Left kidney (tissue), 2 donors: Measurements from ENCODE around the gene CDH22. TPM values are rescaled to one million over a fixed set of nuclear protein-coding genes. Genes with fewer than 3 reads are reported as not detected.

Source experiments
- DNase-seq: peaks from one replicate; pipeline ENCODE4 v3.0.0-alpha.2; 2013
- polyA plus RNA-seq: library from polyadenylated mRNA; unstranded; fragments of 120-200 nt; gene quantifications from one replicate; pipeline ENCODE4 v1.2.1, GENCODE V29; 2013; ENCODE audit not compliant: insufficient read length

Gene CDH22
- polyA plus RNA-seq, 1 donor = not detected

DNA sequence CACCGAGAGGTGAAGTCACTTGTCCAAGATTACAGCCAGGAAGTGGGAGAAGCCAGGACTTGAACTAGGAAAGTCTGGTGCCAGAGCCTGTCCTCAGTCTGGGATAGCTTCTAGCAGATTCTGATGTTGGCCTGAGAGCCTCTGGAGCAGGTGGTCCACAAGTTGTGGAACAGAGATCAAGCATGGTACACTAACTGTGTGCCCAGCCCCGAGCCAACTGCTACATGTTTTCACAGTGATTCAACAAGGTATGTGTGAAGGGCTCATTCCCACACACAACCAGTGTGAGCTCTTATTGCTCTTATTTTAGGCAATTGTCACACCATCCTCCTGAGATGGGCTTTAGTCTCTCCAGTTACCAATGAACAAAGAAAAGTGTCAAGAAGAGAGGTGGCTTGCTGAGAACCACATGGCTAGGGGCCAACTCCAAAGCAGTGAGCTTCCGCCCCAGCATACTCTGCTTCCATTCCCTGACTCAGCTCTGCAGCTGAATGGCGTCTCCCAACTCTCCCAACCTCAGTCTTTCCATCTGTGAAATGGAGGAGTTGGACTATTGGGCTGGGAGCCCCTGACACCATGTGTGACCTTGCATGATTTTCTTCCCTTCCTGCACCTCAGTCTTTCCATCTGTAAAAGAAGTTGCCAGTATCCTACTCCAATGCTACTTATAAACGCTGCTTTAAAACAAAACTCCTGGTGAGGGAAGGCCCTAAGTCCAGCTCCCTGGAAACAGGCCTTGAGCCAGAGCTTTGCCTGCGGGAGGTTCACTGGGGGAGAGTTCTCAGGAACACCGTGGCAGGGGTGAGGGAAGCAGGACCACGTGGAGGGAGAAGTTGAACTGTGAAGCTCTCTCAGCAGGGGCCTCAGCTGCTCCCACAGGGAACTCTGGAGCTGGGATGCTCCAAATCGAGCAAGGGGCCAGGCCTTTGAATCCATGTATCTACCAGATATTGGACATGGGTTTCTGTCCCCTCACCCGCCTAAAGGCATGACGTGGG lies 40.9 kb downstream of the CDH22 start:
- no peak for DNase-seq

DNA sequence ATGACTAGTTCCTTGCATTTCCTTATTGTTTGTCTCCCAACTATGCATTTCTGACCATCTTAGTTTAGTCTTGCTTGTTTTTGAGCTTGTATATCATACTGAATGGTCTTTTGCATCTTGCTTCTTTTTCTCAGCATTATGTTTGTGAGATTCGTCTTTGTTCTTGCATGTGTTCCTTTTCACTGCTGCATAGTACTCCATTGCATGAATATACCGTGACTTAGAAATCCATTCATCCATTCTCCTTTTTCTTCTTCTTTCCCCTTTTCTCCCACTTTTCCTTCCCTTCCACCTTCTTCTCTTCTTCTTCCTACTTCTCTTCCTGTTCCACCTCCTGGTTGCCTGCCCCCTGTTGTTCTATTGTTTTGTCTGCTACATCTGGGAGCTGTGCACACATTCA lies 42.8 kb downstream of the CDH22 start:
- no peak for DNase-seq

DNA sequence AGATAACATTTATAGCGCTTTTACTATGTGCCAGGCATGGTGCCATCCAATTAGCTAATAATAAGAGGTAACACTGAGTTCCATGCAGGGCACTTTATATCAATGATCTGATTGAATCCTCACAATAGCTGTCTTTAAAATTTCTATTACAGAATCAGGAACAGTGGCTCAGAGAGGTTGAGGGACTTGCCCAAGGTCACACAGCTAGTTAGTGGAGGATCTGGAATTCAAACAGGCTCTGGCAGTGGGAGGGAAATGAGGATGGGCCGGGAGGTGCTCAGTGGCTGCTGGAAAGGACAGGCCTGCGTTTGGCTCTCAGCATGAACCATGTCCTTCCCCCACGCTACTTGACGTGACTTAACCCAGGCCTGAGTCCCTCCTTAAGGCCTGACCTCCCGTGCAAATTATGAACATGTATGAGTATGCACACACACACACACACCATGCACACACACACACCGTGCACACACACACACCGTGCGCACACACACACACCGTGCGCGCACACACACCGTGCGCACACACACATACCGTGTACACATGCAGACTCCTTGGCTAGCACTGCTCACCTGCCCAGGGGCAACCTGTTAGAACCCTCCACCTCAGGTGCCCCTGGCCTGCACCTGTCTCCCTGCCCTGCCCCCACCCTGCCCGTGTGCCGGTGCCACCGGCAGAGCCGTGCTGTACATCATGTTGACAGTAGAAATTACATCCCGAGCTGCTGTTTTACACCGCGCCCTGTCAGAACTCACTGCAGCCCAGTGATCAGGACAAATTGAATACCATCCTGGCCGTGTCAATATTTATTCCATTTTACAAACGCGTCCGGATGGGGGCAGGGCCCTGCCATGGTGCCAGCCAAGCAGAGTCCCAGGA lies 43.7 kb downstream of the CDH22 start:
- no peak for DNase-seq

DNA sequence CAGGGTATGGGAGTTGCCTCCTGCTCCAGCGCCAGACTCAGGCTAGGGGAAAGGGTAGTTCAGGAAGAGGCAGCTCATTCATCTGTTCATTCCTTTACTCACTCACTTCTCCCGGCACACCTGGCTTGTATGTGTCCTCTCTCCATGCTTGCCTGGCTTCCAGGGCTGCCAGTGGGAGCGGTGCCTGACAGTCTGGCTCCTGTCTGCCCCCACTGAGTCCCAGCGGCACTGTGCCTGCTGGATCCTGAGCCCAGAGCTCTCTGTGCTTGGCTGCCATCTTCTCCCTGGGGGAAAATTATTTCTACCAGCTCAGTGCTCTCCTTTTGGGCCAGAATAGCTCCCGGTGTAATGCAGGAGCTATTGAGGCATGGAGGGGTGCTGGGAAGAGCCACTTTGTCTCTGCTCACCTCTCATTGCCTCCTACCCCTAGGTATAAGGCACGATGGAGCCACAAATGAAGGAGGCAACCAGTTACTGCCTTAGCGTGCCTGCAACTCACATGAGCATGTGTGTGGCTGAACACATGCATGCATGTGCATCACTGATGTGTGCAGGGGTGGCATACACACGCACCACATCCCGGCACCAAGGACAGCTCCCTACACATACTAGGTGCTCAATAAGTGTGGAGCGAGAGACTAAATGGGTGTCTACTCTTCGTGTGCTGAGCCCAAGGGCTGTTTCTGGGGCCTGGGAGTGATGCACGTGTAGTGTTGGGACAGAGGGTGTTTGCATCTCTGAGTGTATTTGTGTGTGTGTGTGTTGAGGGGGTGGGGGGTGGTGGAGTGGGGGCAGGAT lies 46.6 kb downstream of the CDH22 start:
- DNase-seq = no peak

DNA sequence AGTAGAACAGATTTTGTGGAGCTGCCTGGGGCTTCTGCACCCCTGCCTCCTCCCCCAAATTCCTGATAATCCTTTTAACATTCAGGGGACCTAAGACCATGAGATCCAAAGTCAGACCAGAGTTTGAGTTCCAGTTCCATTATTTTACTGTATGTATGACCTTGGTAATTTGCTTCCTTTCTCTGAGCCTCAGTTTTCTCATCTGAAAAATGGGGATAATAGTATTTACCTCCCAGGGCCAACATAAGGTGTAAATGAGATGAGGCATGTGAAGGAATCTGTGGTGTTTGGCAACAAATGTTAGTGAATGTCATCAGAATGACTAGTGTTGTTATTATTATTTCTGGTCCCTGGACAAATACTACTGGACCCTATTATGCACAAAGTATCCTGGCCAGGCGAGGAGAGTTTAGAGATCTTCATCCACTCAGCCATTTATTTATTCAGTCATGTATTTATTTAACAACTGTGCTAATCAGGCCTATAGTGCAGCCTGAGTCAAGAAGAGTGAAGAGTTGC lies 47.3 kb downstream of the CDH22 start:
- no peak for DNase-seq

DNA sequence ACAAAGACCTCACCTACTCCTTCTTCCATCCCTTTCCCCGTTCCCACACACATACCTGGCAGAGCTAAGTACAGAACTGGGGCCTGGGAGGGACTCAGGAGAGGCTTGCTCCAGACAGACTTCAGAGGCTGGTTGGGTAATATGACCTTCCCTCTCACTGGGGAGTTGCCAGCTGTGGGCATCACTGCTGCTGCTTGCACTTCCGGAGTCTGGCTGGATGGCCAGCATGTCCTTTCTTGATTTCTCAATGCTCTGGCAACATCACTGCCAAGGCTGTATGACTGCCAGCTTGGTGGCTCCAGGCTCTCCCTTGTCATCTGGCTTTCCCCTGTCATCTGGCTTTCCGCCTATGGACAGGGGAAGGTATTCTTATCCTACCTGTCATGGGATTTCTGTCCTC lies 47.8 kb downstream of the CDH22 start:
- no peak for DNase-seq

DNA sequence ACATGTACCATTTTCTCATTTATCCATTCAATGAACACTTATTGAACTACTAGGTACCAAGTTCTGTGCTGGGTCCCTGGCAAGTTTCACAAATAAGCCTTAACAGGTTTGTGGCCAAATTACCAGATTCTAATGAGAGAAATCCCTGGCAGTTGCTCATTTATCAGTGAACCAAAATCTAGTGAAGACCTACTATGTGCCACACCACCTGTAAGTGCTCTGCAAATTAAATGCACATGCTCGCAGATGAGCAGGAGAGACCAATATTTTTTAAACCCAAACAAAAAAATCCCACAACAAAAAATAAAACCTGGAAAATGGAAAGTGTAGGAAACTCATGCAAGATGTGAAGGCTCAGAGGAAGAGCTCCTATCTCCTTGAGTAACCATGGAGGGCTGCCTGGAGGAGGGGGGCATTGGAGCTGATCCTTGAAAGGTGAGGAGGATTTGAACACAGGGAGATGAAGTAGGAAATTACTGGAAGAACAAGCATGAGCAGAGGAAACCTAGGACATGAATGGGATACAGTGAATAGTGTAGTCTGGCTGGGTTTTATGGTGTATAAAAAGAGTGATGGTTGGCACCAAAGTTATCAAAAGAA lies 48.9 kb downstream of the CDH22 start:
- no peak for DNase-seq

DNA sequence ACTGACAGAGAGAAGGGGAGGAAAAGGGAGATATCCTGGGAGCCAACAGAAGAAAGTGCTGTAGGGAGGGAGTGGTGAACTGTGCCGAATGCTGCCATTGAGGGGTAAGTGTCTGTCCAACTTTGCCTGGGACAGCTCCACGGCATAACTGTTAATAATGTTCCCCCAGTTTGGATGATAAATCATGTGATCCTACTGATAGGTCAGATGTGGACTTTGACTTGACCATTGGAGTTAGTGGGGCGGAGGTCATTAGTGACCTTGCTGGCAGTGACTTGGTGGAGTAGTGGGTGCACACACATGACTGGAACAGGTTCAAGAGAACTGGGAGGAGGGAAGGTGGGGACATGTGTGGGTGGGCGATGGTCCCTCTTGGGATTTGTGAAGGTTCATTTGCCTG lies 50.4 kb downstream of the CDH22 start:
- DNase-seq = no peak

DNA sequence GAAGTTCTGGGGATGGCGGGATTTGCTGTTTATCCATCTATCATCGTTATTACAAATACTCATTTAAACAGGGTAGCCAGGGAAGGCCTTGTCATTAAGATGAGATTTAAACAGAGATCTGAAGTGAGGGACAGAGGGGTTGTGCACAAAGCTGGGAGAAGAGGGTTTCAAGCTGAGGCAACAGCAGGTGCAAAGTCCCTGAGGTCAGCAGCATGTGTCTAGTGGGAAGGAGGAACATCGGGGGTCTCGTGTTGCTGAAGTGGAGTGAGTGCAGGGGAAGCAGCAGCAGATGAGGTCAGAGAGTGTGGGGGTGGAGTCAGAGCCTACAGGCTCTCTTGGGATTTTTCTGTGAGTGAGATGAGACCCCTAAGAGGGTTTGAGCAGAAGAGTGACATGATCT lies 52.0 kb downstream of the CDH22 start:
- DNase-seq = no peak

DNA sequence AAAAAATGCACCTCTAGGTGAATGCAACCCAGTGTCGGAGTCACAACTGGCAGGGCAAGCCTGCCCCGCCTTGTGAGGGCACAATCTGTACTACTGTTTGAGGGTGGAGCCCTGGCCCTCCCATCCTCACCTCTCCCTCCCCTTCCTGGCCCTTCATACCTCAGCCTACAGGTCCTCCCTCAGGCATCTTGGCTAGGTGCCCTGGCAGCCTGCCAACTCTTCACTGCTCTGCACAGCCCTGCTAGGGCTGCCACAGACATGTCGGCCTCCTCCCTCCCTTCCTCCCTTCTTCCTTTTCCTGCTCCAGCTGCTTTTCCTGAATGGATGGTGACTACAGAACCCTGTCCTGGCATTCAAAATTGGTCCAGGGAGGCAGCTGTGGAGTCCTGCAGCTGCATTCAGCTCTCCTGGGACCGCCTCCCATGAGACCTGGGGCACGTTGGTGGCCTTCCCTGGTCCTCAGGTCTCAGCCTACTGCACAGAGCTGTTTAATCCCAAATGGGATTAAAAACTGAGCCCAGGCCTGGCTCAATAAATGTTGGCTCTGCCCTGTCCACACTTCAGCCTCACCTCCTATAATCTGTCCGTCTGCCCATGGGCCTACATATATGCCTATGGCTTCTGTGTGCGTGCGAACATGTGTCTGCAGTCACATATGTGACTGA lies 52.7 kb downstream of the CDH22 start:
- DNase-seq = peak; percentile 36

DNA sequence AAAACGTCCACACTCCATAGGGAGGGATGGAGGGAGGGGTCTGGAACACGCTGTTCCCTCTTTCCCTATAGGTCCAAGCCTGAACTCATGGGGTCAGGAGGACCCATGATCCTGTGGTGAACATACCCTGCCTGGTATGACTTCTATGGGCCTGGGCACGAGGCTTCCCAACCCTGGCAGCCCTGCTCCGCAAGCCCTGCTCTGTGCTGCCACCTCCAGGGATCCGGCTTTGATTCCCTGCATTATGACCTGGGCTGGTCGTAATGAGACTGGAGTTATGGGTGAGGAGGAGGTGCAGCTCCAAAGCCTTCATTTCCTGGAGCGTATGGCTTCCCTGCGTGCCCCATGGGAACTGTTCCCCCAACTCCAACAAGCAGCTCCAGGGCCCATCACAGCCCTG lies 54.9 kb downstream of the CDH22 start:
- DNase-seq = no peak

DNA sequence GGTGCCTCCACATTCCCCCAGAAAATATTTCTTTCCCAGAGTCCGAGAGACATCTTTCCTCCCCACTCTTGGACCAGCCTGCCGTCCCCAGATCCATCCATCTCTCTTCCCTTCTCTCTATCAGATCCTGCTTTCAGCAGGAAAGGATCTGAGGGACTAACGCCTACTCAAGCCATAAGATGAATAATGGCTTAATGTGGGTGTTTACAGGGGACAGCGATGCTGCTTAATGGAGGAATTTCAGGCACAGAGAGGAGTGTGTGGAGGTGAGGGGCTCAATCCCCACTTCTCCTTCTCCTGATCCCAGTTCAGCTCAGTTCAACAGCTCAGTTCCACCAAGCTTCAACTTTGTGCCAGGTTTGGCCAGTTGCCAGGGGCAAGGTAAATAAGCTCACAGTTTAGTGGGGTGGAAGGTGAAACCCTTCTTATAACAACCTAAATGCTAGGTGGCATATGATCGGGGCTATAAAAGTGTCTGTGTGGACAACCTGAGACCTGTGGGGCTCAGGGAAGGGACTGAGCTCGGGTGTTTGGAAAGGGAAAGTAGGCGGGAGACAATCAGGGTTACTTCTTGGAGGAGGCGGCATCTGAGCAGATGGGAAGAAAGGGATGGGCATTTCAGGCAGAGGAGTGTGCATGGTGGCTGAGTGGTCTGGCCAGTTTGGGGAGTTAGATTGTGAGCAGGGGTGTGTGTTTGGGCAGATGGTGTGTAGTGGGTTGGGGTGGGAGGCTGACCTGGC lies 55.8 kb downstream of the CDH22 start:
- DNase-seq = no peak

DNA sequence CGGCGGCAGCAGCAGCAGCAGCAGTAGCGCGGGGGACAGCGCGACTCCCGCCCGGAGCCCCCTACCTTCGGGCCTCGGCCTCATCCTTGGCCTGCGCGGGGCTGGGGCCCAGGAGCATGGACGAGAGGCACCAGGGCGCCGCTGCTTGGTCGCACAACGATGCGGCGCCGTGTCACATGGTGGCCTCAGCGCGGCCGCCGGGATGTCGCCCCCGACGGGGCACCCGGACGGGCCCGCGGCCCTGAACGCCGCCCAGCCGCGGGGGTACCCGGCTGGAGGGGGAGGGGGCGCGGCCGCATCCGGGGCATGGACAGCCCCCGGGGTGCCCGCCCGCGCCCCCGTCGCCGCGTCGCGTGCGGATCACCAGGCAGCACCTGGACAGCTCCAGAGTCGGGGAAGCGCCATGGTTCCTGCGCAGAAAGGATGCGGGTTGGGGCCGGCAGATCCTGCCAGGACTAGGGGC lies 57.1 kb downstream of the CDH22 start:
- DNase-seq = peak; percentile 13

DNA sequence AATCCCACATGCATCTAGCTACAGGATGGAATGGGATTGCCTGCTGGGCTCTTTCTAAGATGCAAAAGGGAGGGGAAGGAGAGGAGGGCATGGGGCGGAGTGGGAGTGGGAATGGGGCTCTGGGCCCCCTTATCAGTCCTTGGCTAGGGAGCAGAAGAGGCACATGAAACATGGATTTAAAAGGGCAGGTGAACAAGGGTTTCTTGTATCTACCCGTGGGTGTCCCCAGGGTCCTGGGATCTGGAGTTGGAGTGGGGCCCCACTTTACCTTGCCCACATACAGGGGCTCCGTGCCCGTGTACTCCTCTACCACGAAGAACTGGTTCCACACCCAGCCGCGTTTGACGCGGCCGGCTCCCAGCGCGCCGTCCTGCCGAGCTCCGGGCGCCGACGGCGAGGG lies 57.5 kb downstream of the CDH22 start:
- no peak for DNase-seq

DNA sequence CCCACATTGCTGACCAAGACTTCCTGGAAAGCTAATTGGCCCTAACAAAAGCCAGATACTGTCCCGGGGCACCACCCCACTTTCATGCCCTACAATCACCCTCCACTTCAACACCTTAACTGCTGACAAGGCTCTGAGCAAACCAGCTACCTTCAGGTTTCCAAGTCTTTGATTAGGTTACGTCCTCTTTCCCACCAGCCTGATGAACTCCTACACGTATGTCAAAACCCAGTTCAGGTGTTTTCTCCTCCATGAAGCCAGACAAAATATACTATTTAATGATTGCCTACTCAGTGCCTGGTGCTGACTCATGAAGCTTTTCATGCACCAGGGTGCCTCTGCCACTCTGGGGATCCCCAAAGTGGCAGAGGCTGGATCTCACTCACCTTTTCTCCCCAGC lies 58.6 kb downstream of the CDH22 start:
- DNase-seq = no peak

DNA sequence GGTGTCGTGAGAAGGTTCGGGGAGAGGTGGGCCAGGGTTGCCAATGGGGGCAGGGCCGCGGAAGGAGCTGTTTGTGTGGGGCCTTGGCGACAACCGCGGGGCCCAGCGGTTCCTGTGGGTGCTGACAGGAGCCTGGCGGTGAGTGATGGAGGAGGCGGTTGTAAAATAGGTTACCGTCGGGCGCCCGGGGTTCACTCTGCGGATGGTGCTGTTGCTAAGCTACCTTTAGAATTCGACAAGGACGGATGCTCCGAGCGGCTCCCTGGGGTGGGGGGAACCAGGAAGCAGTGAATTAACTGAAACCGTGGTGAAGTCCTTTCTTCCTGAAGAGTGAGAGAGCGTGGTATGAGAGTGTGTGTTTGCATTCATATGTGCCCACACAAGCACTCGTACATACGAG lies 61.7 kb downstream of the CDH22 start:
- DNase-seq = no peak

DNA sequence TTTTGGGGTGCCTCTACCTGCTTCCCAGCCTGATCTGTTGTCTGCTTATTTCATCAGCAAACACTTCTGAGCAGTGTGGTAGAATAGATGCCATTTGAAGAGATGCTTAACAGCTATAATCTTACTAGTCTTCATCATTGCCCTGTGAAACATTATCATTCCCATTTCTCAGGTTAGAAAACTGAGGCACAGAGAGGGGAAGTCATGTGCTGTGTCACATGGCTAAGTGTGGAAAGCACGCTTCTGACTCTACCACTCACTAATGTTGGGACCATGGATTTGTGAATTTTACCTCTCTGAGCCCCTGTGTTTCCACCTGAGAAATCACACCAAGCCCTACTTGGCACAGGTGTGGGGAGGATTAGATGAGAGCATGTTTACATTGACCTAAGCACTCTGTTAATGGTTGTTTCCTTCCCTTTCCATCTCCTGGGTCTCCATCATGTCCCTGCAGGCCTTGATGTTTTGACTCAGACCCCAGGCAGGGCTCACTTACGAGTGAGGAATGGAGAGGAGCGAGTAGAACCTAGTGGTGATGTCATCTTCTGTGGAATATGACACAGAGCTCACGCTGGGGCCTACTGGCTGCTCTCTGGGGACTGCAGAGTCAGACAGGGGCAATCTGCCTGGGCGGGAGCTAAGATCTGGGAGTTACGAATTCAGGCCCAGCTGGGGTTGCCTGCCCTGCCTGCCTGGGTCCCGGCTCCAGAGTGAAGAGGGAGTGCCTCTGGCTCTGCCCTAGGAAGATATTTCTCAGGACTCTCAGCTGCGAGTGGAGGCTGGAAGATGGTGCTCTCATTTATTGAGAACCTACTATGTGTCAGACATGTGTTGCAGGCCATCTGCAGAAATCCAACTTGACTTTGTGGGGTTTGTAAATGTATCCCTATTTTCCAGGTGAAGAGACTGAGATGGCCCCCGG lies 64.3 kb downstream of the CDH22 start:
- no peak for DNase-seq

DNA sequence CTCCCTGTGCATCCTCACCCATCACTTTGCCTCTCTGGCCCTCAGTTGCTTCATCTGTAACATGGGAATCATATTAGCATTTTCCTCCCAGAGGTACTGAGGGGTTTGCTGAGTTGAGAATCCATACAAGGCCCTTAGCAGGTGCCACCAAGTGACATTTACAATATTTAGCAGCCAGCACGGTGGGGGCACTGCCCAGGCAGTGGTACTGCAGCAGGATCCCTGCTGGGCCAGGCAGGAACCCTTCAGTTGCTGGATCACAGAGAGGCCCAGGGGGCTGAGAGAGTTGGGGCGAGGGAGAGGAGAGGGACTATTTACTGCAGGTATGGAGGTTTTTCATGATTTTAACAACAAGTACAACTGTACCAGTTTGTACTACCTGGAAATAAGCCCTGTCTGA lies 65.9 kb downstream of the CDH22 start:
- DNase-seq = no peak

DNA sequence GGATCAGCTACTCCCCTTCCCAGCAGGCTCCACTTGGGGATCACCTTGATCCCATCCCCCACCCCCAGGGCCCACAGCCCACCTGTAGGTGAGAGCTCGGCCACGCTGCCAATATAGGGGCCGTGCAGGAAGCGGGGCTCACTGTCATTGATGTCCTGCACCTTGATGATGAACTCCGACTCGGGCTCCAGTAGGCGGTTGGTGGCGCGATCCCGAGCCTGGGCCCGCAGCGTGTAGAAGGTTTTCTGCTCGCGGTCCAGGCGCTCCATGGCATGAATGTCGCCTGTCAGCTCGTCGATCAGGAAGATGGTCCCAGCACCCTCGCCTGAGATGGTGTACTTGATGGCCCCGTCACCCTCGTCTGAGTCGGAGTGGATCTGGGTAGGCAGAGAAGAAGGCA lies 67.4 kb downstream of the CDH22 start:
- no peak for DNase-seq
